Non-pigmented ciliary epithelial cell (primary cell): ENCODE results near the gene ZDHHC11.
"Not testable (repeated sequence)": the region's sequence is repeated elsewhere in the genome, so short reads cannot be mapped to it uniquely, and the experiment has no call there.

Experiments used
- DNase-seq: peaks from one replicate; pipeline ENCODE4 v3.0.0-alpha.2; 2010; ENCODE audit warnings: low read depth

Gene ZDHHC11

DNA sequence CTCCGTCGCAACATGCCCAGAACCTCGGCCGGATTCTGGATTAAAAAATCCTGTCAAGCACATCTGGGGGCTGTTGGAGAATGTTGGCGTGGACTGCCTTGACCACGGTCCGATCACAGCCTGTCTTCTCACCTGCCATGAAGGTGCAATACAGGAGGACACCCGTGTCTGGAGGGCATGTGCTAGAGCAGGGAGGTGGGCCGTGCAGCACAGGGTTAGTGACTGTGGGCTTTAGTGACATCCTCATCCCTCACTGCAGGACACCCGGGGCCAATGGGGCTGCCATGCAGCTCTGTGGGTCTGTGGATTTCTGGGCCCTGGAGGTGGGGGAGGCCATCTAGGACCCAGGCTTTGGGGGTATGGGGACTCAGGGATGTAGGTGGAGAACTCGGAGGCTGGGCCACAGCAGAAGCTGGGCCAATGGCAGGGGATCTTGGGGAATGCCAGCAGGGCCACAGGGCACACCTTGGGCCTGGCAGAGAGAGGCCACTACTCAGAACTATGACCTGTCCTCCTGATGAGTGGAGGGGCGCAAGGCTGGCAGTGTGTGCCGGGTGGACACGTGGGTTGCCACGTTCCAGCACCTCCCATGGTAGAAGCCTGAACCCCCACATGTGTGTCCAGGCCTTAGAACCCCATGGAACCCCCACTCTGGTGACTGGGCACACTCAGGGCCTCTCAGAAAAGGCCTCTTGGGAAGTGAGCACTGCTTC, 89.6 kb downstream of the ZDHHC11 start:
- DNase-seq = no peak

DNA sequence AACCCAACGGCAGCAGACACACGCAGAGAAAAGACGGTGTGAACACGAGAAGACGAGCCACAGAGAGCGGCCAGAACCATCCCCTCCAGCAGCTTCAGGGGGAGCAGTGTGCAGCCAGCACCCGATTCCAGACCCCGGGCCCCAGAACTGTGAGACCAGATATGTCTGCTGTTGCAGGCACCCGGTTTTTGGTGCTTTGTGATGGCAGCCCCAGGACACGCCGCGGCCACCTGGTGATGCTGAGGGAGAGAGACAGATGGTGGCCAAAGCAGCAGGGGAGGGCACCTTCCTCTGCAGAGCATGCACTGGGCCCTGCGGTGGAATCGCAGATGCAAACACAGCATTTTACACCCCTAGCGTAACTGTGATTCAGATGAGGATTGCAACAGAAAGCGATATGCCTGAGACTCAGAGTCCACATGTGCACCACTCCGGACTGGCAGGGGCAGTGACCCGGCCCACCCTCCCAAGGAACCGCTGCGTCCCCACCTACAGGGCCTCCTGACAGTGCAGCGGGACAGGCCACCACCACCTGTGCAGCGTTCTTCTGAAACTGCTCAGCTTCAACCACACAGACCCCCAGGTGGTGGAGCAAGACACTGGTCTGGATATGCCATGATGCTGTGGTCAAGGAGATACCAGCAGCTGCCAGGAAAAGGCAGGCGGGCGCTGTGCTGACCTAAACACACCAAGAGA, 90.3 kb downstream of the ZDHHC11 start:
- DNase-seq = no peak

DNA sequence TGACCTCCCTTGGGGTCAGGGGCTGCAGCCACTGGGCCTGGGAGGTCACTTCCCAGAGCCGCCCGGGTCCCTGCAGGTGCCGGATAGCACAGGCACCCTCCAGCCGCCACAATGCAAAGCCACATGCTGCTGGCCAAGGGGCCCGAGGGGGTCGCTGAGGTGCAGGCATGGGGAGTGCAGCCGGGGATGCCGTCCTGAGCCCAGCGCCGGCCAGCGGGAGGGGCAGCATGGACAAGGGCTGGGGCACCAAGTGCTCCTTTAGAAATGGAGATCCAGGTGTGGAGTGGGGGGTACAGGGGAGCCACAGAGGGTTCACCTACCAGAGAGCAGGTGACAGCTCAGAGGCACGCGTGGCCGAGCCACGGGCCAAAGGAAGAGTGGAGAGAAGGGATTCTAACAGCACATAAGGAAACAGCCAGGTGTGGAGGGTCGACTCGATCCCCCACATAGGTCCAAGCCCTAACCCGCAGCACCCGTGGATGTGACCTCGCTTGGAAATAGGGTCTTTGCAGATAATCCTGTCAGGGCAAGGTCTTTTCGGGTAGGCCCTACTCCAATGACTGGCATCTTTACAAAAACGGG, 90.9 kb downstream of the ZDHHC11 start:
- no peak for DNase-seq

DNA sequence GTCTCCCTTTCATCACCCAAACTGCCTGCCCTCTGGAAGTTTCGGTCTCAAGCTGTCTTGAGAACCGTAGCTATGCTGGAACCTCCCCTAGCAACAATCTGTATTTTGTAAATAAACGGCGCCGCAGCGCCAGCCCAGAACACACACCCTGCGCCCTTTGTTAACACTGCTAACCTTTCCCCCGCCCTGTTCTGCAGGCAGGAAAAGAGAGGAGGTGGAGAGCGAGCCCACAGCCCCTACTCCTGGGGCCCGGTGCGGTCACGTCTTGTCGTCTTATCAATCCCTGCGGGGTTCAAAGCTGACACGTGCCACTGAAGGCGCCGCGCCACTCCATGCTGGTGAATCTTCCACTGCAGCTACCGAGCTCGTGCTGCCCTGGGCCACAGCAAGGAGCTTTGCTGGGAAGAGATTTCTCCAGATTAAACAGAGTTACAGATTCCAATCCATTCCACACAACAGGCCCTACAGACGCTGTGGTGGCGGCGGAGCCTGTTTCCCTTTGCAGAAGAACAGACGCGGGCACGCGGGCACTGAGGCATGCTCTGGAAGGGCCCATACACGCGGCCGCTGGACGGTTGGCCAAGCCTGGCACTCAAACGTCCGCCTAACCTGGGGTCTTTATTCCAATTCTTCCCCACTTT, 91.6 kb downstream of the ZDHHC11 start:
- no peak for DNase-seq

DNA sequence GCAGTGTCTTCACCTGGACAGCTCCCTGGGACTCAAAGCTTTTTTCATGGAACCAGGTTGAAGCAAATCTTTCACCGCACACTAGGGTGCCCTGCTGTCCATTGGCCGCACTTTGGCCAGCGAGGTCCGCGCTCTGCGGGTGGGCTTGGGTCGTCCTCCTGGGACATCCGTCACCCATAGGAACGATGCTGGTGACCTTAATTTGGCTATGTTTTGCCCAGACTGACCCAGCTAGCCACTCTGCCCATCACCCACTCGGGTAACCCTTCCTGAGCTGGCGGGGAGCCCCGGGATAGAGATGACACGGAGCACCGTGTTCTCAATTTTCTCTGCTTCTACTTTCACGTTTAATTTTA, 92.1 kb downstream of the ZDHHC11 start:
- no peak for DNase-seq

DNA sequence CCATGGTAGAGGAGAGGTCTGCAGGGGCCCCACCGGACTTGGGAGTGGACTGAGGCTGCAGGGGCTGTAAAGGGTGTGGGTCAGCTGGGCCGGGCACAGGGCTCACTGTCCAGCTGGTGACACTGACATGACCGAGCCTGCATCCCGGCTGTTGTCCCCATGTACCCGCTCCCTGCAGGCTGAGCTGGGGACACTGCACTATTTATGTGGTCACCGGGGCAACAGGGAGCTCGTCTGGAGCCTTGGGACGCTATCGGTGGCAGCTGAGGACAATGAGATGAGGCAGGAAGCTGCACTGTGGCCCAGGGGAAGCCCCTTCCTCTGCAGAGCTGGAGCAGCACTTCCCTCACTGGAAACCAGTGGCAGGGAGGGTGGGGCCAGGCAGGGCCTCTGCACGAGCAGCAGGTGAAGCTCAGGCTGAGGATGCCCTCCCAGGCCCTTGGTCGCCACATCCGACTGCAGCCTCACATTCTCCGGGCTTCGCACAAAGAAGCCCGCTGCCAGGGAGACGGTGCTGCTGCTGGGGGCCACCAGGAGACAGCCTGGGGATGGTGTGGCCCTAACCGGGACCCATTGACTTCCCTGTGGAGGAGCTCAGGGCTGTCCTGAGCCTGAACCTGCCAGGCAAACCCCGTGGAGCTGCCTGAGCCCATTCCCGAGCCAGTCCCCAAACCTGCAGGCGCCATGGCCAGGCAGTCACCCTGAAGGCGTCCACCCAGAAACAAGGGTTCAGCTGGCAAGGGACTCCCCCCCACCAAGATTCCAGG, 92.7 kb downstream of the ZDHHC11 start:
- DNase-seq = no peak

DNA sequence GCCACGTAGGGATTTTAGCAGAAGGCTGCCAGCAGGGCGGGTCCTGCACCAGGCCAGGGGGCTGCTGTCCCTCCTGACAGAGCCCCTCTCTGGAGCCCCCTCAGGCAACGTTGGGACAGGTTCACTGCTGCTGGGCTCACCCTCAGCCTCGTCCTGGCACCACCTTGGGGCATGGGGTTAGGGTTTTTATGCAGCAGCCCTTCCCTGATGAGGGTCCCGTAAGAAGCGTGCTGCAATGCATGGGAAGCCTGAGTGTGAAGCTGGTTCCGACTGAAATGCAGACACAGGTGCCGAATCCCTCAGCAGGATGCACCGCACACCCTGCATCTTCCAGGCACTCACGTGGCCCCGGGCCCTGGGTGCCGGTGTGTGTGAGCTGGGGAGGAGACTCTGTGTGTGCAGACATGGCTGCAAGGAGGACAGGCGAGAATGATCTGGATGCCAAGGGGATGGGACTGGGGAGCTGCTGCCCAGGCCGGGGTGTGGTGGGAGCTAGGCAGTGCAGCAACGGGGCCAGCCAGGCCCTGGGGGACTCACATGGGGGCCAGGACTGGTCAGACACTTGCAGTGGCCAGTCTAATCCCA, 93.3 kb downstream of the ZDHHC11 start:
- no peak for DNase-seq

DNA sequence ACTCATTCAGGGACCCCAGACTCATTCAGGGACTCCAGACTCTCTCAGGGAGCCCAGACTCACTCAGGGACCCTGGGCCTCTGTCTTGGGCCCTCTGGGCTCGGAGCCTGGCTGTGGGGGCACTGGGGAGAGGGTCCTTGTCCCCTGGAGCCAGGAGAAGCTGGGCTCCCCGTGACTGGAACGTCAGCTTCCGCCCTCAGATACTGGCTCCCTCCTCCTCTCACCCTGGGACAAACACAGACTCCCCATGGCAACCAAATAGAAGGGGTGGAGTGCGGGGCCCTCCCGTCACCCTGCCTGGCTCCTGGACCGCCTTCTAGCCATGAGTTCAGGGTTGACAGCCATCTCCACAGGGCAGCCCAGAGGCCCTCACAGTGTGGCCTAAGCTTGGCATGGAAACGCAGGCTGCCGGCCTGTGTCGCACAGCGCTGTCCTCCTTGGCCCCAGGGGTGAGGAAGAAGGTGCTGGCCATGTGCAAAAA, 93.9 kb downstream of the ZDHHC11 start:
- no peak for DNase-seq

DNA sequence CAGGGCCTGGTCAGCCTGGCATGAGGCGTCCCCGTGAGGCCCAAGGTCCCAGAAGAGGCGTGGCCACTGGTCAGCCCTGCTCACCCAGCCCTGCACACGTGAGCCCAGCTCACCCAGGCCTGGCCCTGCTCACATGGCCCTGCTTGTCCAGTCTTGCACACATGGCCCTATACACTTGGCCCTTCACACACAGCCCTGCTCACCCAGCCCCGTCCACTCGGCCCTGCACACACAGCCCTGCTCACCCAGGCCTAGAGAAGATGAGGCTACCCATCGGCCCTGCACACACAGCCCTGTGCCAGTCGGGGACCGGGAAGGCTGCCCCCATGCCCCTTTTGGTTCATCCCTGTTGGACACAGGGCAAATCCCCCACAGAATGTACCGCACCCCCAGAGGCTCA, 94.6 kb downstream of the ZDHHC11 start:
- DNase-seq = no peak

DNA sequence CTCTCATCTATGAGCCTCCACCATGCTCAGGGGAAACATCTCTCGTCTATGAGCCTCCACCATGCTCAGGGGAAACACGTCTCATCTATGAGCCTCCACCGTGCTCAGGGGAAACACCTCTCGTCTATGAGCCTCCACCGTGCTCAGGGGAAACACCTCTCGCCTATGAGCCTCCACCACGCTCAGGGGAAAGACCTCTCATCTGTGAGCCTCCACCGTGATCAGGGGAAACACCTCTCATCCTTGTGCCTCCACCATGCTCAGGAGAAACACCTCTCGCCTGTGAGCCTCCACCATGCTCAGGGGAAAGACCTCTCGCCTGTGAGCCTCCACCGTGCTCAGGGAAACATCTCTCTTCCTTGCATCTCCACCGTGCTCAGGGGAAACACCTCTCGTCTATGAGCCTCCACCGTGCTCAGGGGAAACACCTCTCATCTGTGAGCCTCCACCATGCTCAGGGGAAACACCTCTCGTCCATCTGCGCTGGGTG, 96.6 kb downstream of the ZDHHC11 start:
- DNase-seq = not testable (repeated sequence)

DNA sequence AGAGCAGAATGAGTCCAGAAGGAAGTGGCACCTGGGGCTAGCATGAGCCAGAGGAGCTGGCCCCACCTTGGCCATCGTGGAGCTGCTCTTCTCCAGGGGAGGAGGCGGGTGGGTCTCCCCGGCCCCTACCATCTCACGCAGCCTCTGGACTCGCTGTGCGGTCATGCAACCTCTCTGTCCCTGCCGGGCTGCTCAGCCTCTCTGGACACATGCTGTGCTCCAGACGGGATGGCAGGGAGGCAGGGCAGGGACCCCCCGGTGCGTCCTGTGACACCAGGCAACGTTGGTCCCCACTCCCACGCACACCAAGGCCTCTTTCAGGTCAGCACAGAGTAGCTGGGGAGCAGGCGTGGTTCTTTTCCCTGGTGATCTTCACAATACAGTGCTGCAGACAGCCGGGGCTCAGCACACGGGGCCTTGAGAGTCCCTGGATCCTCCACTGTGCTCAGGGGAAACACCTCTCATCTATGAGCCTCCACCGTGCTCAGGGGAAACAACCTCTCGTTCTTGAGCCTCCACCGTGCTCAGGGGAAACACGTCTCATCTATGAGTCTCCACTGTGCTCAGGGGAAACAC, 97.1 kb downstream of the ZDHHC11 start:
- DNase-seq = not testable (repeated sequence)

DNA sequence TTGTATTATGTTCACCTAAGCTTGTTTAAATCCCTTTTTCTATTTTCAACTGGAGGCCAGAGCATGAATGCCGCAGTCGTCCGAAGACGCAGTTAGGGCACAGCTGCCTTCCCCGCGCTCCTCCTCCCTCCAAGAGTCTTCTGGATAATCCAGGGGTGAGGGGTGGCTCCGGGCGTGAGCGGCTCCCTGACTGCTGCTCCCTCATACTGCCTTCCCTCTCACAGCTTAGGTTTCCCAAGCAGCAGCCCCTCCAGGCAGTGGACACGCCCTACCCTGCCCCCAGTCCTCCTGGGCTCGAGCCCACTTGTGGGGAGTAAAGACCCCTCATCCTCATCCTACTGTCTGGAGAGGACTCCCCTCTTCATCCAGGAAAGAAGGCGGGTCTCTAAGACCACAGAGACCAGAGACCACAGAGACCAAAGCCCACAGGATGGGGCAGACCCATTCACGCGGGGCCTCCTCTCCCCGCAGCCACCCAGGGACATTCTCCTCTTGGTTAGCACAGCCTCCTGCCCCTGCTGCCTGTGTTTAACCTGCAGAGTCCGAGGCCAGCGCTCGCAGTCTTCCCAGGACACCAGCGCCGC, 98.2 kb downstream of the ZDHHC11 start:
- not testable (repeated sequence) for DNase-seq

DNA sequence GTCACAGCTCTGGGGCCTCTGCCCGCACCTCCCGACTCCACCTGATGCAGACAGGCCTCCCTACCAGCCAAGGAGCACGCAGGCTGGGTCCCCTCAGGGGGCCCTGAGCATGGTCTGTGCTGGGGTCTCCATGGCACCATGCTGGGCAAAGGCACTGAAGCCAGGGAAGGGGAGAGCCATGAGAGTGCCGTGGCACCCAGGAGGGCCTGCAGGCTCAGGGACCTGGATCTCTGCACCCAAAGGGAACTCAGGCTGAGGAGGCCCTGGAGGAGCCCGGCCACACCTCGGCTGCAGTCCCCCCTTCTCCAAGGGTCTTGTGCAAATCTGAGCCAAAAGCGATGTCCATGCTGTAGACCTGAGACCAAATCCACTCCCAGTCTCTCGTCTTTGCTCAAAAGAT, 98.8 kb downstream of the ZDHHC11 start:
- DNase-seq = not testable (repeated sequence)

DNA sequence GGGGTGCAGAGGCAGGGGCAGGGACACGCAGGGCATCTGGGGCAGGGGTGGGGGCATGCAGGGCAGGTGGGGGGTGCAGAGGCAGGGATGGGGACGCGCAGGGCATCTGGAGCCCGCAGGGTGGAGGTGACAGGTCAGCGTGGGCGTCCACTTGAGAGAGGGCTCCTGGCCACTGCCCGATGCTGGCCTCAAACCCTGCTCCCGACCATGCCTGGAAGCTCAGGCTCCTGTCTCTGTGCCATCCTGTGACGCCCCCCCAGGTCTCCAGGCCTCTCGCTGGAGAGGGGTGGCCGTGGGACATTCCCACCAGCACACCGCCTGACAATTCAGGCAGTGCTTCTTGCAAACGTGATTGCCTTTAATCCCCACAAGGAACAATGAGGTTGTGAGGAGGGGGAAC, 99.3 kb downstream of the ZDHHC11 start:
- no peak for DNase-seq

DNA sequence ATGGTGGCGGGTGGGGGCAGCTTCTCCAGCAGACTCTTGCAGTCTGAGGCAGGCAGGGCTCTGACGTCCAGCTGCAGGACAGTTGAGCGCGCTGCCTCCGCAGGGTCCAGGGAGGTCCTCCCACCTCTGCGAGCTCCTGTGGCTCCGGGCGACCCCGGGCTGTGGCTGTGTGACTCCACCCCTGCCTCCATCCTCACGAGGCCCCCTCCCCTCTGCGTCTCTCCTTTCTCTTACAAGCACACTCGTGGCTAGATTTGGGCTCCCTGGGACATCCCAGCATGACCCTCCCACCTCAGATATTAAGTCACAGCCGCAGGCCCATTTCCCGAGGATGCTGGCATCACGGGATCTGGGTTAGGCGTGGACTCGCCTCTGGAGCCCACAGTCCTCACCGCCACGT, 100.6 kb downstream of the ZDHHC11 start:
- not testable (repeated sequence) for DNase-seq

DNA sequence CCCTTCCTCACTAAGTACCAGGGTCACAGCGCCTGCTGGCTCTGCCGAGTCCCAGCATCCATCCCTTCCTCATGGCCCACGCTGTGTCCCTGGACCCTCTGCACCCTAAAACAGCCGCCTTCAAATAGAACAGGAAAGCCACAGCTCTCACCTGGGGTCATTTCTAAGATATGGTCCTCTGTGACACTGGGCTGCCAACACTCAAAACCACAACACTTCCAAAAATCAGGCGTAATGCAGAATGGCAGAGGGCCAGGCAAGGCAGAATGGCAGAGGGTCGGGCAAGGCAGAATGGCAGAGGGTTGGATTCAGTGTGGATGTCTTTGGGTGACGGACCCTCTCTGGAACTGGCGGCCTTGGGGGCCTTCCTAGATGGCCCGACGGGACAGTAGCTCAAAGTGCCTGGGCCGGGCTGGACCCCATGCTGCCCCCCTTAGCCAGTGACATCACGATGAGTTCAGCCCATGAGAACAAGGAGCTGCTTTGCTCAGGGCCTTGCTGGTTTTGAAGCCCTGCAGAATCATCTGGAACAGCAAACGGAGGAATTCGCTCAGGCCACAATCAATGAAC, 101.6 kb downstream of the ZDHHC11 start:
- DNase-seq = no peak

DNA sequence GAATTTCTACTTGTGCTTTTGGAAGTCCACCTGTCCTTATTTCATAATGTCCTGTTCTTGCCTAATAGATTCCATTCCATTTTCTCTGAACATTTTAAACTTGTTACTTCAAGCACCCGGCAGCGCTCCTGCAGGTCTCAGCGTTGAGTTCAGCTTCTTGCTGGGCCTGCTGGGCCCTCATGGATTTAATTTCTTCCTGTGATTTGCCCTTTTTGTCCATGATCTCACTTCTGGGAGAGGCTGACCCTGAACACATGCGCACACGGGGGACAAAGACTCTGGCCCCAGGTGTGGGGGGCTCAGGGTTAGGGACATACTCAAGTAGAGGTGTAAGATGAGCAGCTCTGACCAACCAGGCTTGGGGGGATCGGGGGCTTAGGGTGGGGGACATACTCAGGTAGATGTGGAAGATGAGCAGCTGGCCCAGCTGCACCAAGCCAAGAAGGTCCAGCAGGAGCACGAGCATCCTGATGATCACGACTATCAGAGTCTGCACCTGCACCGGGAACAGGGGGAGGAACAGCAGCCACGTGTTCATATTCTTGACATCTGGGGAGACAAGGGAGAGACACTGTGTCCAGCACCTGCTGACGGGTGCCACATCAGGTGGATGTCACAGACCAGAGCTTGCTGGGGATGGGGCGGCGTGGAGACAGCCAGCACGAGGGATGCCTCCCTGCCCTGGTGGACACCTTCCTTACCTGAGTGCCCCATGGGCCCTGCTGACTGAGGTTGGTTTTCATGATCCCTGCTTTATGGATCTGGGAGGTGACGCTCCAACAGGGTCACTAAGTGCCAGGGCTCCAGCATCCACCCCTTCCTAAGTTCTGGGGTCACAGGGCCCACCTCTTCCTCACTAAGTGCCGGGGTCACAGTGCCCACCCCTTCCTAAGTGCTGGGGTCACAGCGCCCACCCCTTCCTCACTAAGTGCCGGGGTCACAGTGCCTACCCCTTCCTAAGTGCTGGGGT, 102.5 kb downstream of the ZDHHC11 start:
- not testable (repeated sequence) for DNase-seq

DNA sequence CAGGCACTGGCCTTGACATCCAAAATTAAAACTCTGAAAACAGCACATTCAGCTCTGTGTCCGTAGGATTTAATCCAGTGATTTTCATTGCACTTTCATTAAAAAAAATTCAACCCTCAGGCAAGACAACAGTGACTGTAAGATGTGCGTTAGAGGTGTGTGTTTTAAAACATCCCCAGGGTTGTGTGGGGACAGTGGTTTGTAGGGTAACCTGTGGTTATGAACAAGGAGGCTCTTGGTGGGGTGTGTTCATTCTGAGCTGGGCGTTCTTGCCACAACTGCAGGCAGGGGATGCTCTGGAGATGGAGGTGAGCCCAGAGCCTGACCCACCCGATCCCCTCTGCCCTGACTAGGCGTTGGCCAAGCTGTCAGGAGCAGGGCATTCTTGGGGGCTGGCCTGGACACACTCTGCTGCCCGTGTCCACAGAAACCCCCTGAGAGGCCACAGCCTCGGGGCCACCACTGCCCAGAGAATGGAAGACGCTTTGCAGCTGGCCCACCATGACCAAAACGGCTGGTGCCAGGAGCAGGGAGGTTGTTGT, 103.4 kb downstream of the ZDHHC11 start:
- DNase-seq = not testable (repeated sequence)

DNA sequence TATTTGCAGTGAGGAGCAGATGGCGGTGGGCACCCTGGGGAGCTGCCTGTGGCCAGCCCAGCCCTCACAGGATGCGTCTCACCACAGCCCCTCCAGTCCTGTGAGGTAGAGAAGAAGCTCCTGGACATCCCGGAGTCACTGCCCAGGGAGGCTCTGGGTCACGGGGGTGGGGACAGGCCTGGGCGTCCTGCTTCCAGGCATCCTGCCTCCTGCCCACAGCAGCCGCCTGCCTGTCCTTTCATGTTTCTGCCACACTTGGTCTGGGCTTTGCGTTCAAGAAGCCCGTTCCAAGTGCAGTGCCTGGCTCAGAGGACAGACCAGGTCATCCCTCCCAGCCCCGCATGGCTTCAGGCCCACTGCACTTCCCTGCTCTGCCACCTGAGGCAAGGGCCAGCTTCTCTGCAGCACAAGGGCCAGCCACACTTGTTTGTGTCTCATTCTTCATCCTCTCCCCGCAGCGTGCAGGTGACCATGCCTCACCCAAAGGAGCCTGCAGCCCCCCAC, 104.5 kb downstream of the ZDHHC11 start:
- no peak for DNase-seq
